Trophoblast cell (in vitro differentiated cells and primary cell): ENCODE measurements around the gene LDB2.

Experiments used
- DNase-seq, 2 donors: peaks; one replicate each; pipeline ENCODE4 v3.0.0-alpha.2; 2016
- H2AFZ ChIP-seq: 2 replicates; pipeline ENCODE4 v1.6.1; 2013; ENCODE audit warnings: low read length, moderate library complexity, mild to moderate bottlenecking; ENCODE audit not compliant: insufficient read depth, poor library complexity
- H2AK5ac ChIP-seq: 2 replicates; pipeline ENCODE4 v1.6.1; 2013; ENCODE audit warnings: mild to moderate bottlenecking, low read length
- H2BK120ac ChIP-seq: 2 replicates; pipeline ENCODE4 v1.6.1; 2013; ENCODE audit warnings: low read length, mild to moderate bottlenecking, moderate library complexity; ENCODE audit not compliant: insufficient read depth, poor library complexity
- H2BK12ac ChIP-seq: 2 replicates; pipeline ENCODE4 v1.6.1; 2013; ENCODE audit warnings: mild to moderate bottlenecking, low read length, moderate library complexity
- H2BK5ac ChIP-seq: 2 replicates; pipeline ENCODE4 v1.6.1; 2013; ENCODE audit warnings: low read length, low read depth, moderate library complexity, mild to moderate bottlenecking; ENCODE audit not compliant: poor library complexity
- H3K14ac ChIP-seq: 2 replicates; pipeline ENCODE4 v1.6.1; 2013; ENCODE audit warnings: mild to moderate bottlenecking, low read length
- H3K18ac ChIP-seq: 2 replicates; pipeline ENCODE4 v1.6.1; 2013; ENCODE audit warnings: mild to moderate bottlenecking, low read length
- H3K23ac ChIP-seq: 2 replicates; pipeline ENCODE4 v1.6.1; 2013; ENCODE audit warnings: low read length
- H3K27ac ChIP-seq: 2 replicates; pipeline ENCODE4 v1.5.1; 2013; ENCODE audit warnings: low read depth, mild to moderate bottlenecking, inconsistent platforms, low read length, moderate library complexity
- H3K27me3 ChIP-seq: 2 replicates; pipeline ENCODE4 v1.6.1; 2013; ENCODE audit warnings: inconsistent platforms, mild to moderate bottlenecking, low read length, moderate library complexity; ENCODE audit not compliant: insufficient read depth
- H3K36me3 ChIP-seq, 2 experiments: 1 replicate in 1 of 2; 2 replicates in 1 of 2; pipeline ENCODE4 v1.6.1; 2013; ENCODE audit warnings: low read length in 2 of 2, mild to moderate bottlenecking in 2 of 2, moderate library complexity in 1 of 2; ENCODE audit not compliant: insufficient read depth in 2 of 2, control insufficient read depth in 1 of 2
- H3K4ac ChIP-seq: 2 replicates; pipeline ENCODE4 v1.6.1; 2013; ENCODE audit warnings: low read depth, mild to moderate bottlenecking, low read length, moderate library complexity
- H3K4me1 ChIP-seq, 2 experiments: 1 replicate in 1 of 2; 2 replicates in 1 of 2; pipeline ENCODE4 v1.6.1; 2013; ENCODE audit warnings: low read length in 2 of 2, mild to moderate bottlenecking in 2 of 2, moderate library complexity in 1 of 2; ENCODE audit not compliant: insufficient read depth in 2 of 2, control insufficient read depth in 1 of 2
- H3K4me2 ChIP-seq: 2 replicates; pipeline ENCODE4 v1.6.1; 2013; ENCODE audit warnings: inconsistent platforms, mild to moderate bottlenecking, low read length, moderate library complexity
- H3K4me3 ChIP-seq: 2 replicates; pipeline ENCODE4 v1.5.1; 2013; ENCODE audit warnings: mild to moderate bottlenecking, low read depth, low read length, inconsistent platforms
- H3K79me1 ChIP-seq: one replicate; pipeline ENCODE4 v1.6.1; 2013; ENCODE audit warnings: low read length
- H3K79me2 ChIP-seq: 2 replicates; pipeline ENCODE4 v1.6.1; 2013; ENCODE audit warnings: low read length, mild to moderate bottlenecking; ENCODE audit not compliant: control insufficient read depth, insufficient read depth, poor library complexity
- H3K9ac ChIP-seq: 2 replicates; pipeline ENCODE4 v1.6.1; 2013; ENCODE audit warnings: mild to moderate bottlenecking, low read length
- H3K9me3 ChIP-seq: 2 replicates; pipeline ENCODE4 v1.6.1; 2013; ENCODE audit warnings: low read depth, mild to moderate bottlenecking, control low read depth, inconsistent platforms, low read length; ENCODE audit not compliant: insufficient read depth
- H4K12ac ChIP-seq: 2 replicates; pipeline ENCODE4 v1.6.1; 2013; ENCODE audit warnings: low read depth, mild to moderate bottlenecking, low read length, moderate library complexity
- H4K8ac ChIP-seq: 2 replicates; pipeline ENCODE4 v1.6.1; 2013; ENCODE audit warnings: low read depth, mild to moderate bottlenecking, low read length, moderate library complexity
- H4K91ac ChIP-seq: one replicate; pipeline ENCODE4 v1.6.1; 2013; ENCODE audit warnings: low read depth, mild to moderate bottlenecking, low read length, moderate library complexity
- WGBS: extraction: QIAGEN DNeasy Blood & Tissue Kit; methylation state at CpG from one replicate; pipeline ENCODE4 v1.1.7; 2013; ENCODE audit warnings: missing lambda C conversion rate; ENCODE audit not compliant: insufficient read length, insufficient coverage; ENCODE audit errors: extremely low coverage; 5-methylcytosine and 5-hydroxymethylcytosine counted together

LDB2 gene

GRCh38 chr4:16583764-16584163 is 314.7 kb downstream of the LDB2 start:
- Histone ChIP-seq H3K27me3 (no peaks in the 10 kb centered on the region), H3K9me3 (peaks cover 1% of the 10 kb centered on the region), H4K12ac (no peak overlapping the region), H3K4me1 (no peaks in the 10 kb centered on the region), H2BK12ac (no peak overlapping the region), H3K4ac (no peak overlapping the region), H3K79me2 (no peaks in the 10 kb centered on the region), H3K14ac (no peak overlapping the region), H3K4me3 (no peak overlapping the region), H2BK120ac (no peak overlapping the region), H3K23ac (no peak overlapping the region), H3K18ac (no peak overlapping the region), H2AK5ac (no peak overlapping the region), H2AFZ (no peak overlapping the region), H2BK5ac (no peak overlapping the region), H3K36me3 (no peaks in the 10 kb centered on the region), H3K79me1 (no peaks in the 10 kb centered on the region), H3K9ac (no peak overlapping the region), H3K27ac (no peak overlapping the region), H4K91ac (no peak overlapping the region), H3K4me2 (no peak overlapping the region), H4K8ac (no peak overlapping the region)
- DNase-seq = no peak
- no CpG with 5 or more reads among the region's 8 CpGs for WGBS

- Histone ChIP-seq H3K4me2 (no peak overlapping the region), H3K79me2 (no peaks in the 10 kb centered on the region), H3K27ac (no peak overlapping the region), H3K23ac (no peak overlapping the region), H2BK12ac (no peak overlapping the region), H3K36me3 (no peaks in the 10 kb centered on the region), H4K12ac (no peak overlapping the region), H3K79me1 (no peaks in the 10 kb centered on the region), H3K4ac (no peak overlapping the region), H3K9ac (no peak overlapping the region), H3K4me3 (no peak overlapping the region), H3K14ac (no peak overlapping the region), H3K27me3 (no peaks in the 10 kb centered on the region), H2AFZ (no peak overlapping the region), H4K8ac (no peak overlapping the region), H3K9me3 (peaks cover 1% of the 10 kb centered on the region), H2BK120ac (no peak overlapping the region), H2BK5ac (no peak overlapping the region), H3K18ac (no peak overlapping the region), H3K4me1 (no peaks in the 10 kb centered on the region), H4K91ac (no peak overlapping the region), H2AK5ac (no peak overlapping the region)
- peak; percentile 11 to 53 for DNase-seq
- no CpG with 5 or more reads among the region's 10 CpGs for WGBS
Observed at GRCh38 chr4:16582526-16582925, 315.9 kb downstream of the LDB2 start.

GRCh38 chr4:16582036-16582435 is 316.4 kb downstream of the LDB2 start:
- H3K23ac ChIP-seq = no peak overlapping the region
- no peak overlapping the region for H3K9ac ChIP-seq
- no peak overlapping the region for H3K27ac ChIP-seq
- H4K8ac ChIP-seq = no peak overlapping the region
- WGBS = no CpG with 5 or more reads among the region's 3 CpGs
- no peak overlapping the region for H3K4ac ChIP-seq
- no peak for DNase-seq
- no peak overlapping the region for H2AK5ac ChIP-seq
- no peaks in the 10 kb centered on the region for H3K36me3 ChIP-seq
- peaks cover 1% of the 10 kb centered on the region for H3K9me3 ChIP-seq
- no peak overlapping the region for H4K91ac ChIP-seq
- no peaks in the 10 kb centered on the region for H3K4me1 ChIP-seq
- no peak overlapping the region for H3K14ac ChIP-seq
- no peak overlapping the region for H4K12ac ChIP-seq
- no peak overlapping the region for H3K4me3 ChIP-seq
- no peaks in the 10 kb centered on the region for H3K79me2 ChIP-seq
- H2BK5ac ChIP-seq = no peak overlapping the region
- no peak overlapping the region for H3K18ac ChIP-seq
- no peaks in the 10 kb centered on the region for H3K79me1 ChIP-seq
- H2BK12ac ChIP-seq = no peak overlapping the region
- H2AFZ ChIP-seq = no peak overlapping the region
- no peak overlapping the region for H3K4me2 ChIP-seq
- H2BK120ac ChIP-seq = no peak overlapping the region
- H3K27me3 ChIP-seq = no peaks in the 10 kb centered on the region

GRCh38 chr4:16581117-16581516 is 317.3 kb downstream of the LDB2 start:
- Histone ChIP-seq H2AK5ac (no peak overlapping the region), H4K8ac (no peak overlapping the region), H2BK5ac (no peak overlapping the region), H3K9ac (no peak overlapping the region), H3K23ac (no peak overlapping the region), H3K4me3 (no peak overlapping the region), H3K36me3 (no peaks in the 10 kb centered on the region), H3K4ac (no peak overlapping the region), H3K4me1 (no peaks in the 10 kb centered on the region), H3K14ac (no peak overlapping the region), H3K27ac (no peak overlapping the region), H2BK120ac (no peak overlapping the region), H3K18ac (no peak overlapping the region), H3K4me2 (no peak overlapping the region), H4K91ac (no peak overlapping the region), H2AFZ (no peak overlapping the region), H2BK12ac (no peak overlapping the region), H3K79me1 (no peaks in the 10 kb centered on the region), H4K12ac (no peak overlapping the region), H3K9me3 (peaks cover 1% of the 10 kb centered on the region), H3K79me2 (no peaks in the 10 kb centered on the region), H3K27me3 (no peaks in the 10 kb centered on the region)
- WGBS = no CpG with 5 or more reads among the region's 3 CpGs
- DNase-seq = no peak
